Heart left ventricle (tissue), 16 donors: ENCODE data around the gene ZNF683. TPM values are rescaled to one million over a fixed set of nuclear protein-coding genes. Genes with fewer than 3 reads are reported as not detected.

ENCODE experiments used
- ATAC-seq, 4 donors: fragments of 200-7000 bp; cut with Tn5 transposase; one replicate each; pipeline ENCODE4 v1.9.1; 2020 to 2022; ENCODE audit warnings: moderate library complexity in 4 of 4, mild to moderate bottlenecking in 3 of 4, moderate number of reproducible peaks in 1 of 4
- DNase-seq, 5 donors: peaks; one replicate each; pipeline ENCODE4 v3.0.0-alpha.2; 2020
- H3K27ac ChIP-seq, 12 donors: fragments of 200-600 bp; sonication (generic) in 4 of 12; one replicate each; pipeline versions ENCODE4 v1.5.0 to v1.8.0; 2016 to 2022; ENCODE audit warnings: mild to moderate bottlenecking in 2 of 12
- H3K27me3 ChIP-seq, 9 donors: fragments of 200-600 bp; sonication (generic) in 2 of 9; one replicate each; pipeline versions ENCODE4 v1.5.1 to v1.8.0; 2016 to 2022; ENCODE audit warnings: mild to moderate bottlenecking in 3 of 9
- H3K36me3 ChIP-seq, 9 donors: fragments of 200-600 bp; sonication (generic) in 2 of 9; one replicate each; pipeline versions ENCODE4 v1.5.0 to v1.8.0; 2018 to 2022; ENCODE audit warnings: mild to moderate bottlenecking in 2 of 9
- H3K4me1 ChIP-seq, 12 donors: fragments of 200-600 bp; sonication (generic) in 4 of 12; one replicate each; pipeline versions ENCODE4 v1.5.0 to v1.8.0; 2016 to 2022; ENCODE audit warnings: mild to moderate bottlenecking in 3 of 12
- H3K4me3 ChIP-seq, 12 donors: fragments of 200-600 bp; sonication (generic) in 4 of 12; one replicate each; pipeline versions ENCODE4 v1.5.0 to v1.8.0; 2017 to 2022; ENCODE audit warnings: mild to moderate bottlenecking in 9 of 12, moderate library complexity in 4 of 12
- H3K9me3 ChIP-seq, 12 donors: fragments of 200-600 bp; sonication (generic) in 4 of 12; one replicate each; pipeline versions ENCODE4 v1.5.0 to v1.8.0; 2016 to 2022; ENCODE audit warnings: mild to moderate bottlenecking in 1 of 12
- CTCF ChIP-seq, 12 donors: fragments of 200-600 bp; sonication (generic) in 4 of 12; IDR thresholded peaks; one replicate each; pipeline versions ENCODE4 v1.5.0 to v1.8.0; 2018 to 2022; ENCODE audit warnings: antibody characterized with exemption in 12 of 12, mild to moderate bottlenecking in 5 of 12
- POLR2A ChIP-seq, 2 donors: fragments of 450-650 bp; IDR thresholded peaks; one replicate each; pipeline ENCODE4 v1.6.1; 2017; ENCODE audit warnings: antibody characterized with exemption in 2 of 2, mild to moderate bottlenecking in 2 of 2, moderate library complexity in 2 of 2
- WGBS, 4 donors: extraction: QIAGEN DNeasy Blood & Tissue Kit in 2 of 4; methylation state at CpG; one replicate each; pipeline versions ENCODE4 v1.1.5 to v1.1.7; 2013 to 2018; 5-methylcytosine and 5-hydroxymethylcytosine counted together
- intact Hi-C, 10 donors: fragments of 100-400 bp; cut with DNase I; formaldehyde crosslinking; loops; one replicate each; pipeline versions ENCODE4 v1.11.1 to v1.14.2; 2022
- polyA plus RNA-seq, 2 donors: library from polyadenylated mRNA; stranded (reverse); fragments of 200-250 nt; gene quantifications; one replicate each; pipeline ENCODE4 v1.2.3, GENCODE V29; 2013
- total RNA-seq, 9 donors: library from RNA; depleted of rRNA in 2 of 9; stranded (reverse); fragments of >200 nt in 2 of 9; fragmentation: NEBNext Ultra II Directional in 3 of 9; extraction: Animal tissue kit (Norgen Biotek cat#: 25700) in 3 of 9; gene quantifications; one replicate each; pipeline versions ENCODE4 v1.1.0 to v1.2.4, GENCODE V29; 2016 to 2023
- donor health status: ischemic (EF 13 %, LVEDD 7.1; RV severe dilation, severe dysfunction).
- donor health status: healthy with polysubstance abuse.
- donor health status: DM: no; HTN: yes; CAD: no.
- donor health status: DM: no; HTN: no; CAD: no.
- donor health status: ischemic (EF 25% LVEDD 6.9; RV normal size, moderate dysfunction).
- donor health status: ischemic (EF 25% LVEDD 5.7; RV mildly dilated, moderate dysfunction).
- donor health status: healthy.
- donor health status: DM: yes; HTN: yes; CAD: no.
- donor health status: ischemic (EF 35%, LVEDD 5.7; RV mildly dilated, moderate dysfunction).
- donor health status: nonischemic (EF 11% LVEDD 7.7; RV severe dilation, severe dysfunction).
- donor health status: DM: yes; HTN: yes; CAD: no.
- donor health status: PGD.
- donor health status: ischemic (EF 29% LVEDD 5.4; RV normal size, mild dysfunction).
- donor health status: nonischemic (EF 23%, LVEDD 6.1; RV moderate dilation, normal function).

Gene ZNF683
- total and polyA plus RNA-seq, 11 donors = 0.04 to 1.2 (median 0.38) TPM; not detected in 7

- intact Hi-C loops = loop anchor here in 3 of 10 donors (5.0 kb wide), 4 partner anchors 74 to 254 kb away; partner anchors contain the start of gene SH3BGRL3 (in 1 of the 3)
- WGBS, 4 donors = 78 to 93% (median 84%) methylated on average over 11 to 12 of the region's 12 CpGs
- DNase-seq = no peak
- Histone ChIP-seq H3K9me3 (no peaks in the 10 kb centered on the region), H3K4me3 (no peak overlapping the region), H3K36me3 (no peaks in the 10 kb centered on the region), H3K4me1 (peaks cover 0 to 19% (median 8%) of the 10 kb centered on the region in 12 donors), H3K27me3 (peaks cover 17 to 64% (median 34%) of the 10 kb centered on the region in 9 donors), H3K27ac (no peak overlapping the region)
- ATAC-seq = no peak
- no peak for TF ChIP-seq POLR2A (IDR thresholded peaks at IDR 0.05)
- no peak for TF ChIP-seq CTCF (IDR thresholded peaks at IDR 0.05)
These were observed 10.9 kb downstream of the ZNF683 start for GRCh38 chr1:26361605-26362122.

- H3K27ac ChIP-seq = no peak overlapping the region
- ATAC-seq = peak in 1 of 4 donors; percentile 6
- H3K27me3 ChIP-seq = peaks cover 17 to 71% (median 34%) of the 10 kb centered on the region in 9 donors
- 54 to 58% (median 56%) methylated on average over 27 of the region's 27 CpGs for WGBS, 4 donors
- TF ChIP-seq CTCF (IDR thresholded peaks at IDR 0.05) = no peak
- TF ChIP-seq POLR2A (IDR thresholded peaks at IDR 0.05) = no peak
- H3K4me1 ChIP-seq = peaks cover 0 to 19% (median 8%) of the 10 kb centered on the region in 12 donors
- no peak for DNase-seq
- intact Hi-C loops = loop anchor here in 3 of 10 donors (5.0 kb wide), 4 partner anchors 74 to 254 kb away; partner anchors contain the start of gene SH3BGRL3 (in 1 of the 3)
- H3K9me3 ChIP-seq = no peaks in the 10 kb centered on the region
- peak overlapping the region in 7 of 12 donors; percentile 10 to 36 (median 21) for H3K4me3 ChIP-seq
- no peaks in the 10 kb centered on the region for H3K36me3 ChIP-seq
These were observed 11.5 kb downstream of the ZNF683 start for GRCh38 chr1:26360807-26361604.

- no peak for ATAC-seq
- no peak for TF ChIP-seq CTCF (IDR thresholded peaks at IDR 0.05)
- no peak for TF ChIP-seq POLR2A (IDR thresholded peaks at IDR 0.05)
- Histone ChIP-seq H3K4me3 (peak overlapping the region in 8 of 12 donors; percentile 10 to 36 (median 20)), H3K27me3 (peaks cover 17 to 79% (median 34%) of the 10 kb centered on the region in 9 donors), H3K27ac (no peak overlapping the region), H3K9me3 (no peaks in the 10 kb centered on the region), H3K36me3 (no peaks in the 10 kb centered on the region), H3K4me1 (peaks cover 0 to 19% (median 8%) of the 10 kb centered on the region in 12 donors)
- WGBS, 4 donors = 3 to 7% (median 3%) methylated on average over 33 to 67 of the region's 67 CpGs
- no peak for DNase-seq
- intact Hi-C loops = loop anchor here in 3 of 10 donors (5.0 kb wide), 4 partner anchors 73 to 253 kb away; partner anchors contain the start of gene SH3BGRL3 (in 1 of the 3)
These were observed 12.4 kb downstream of the ZNF683 start for GRCh38 chr1:26359981-26360806.
